NCI-H146 (cell line): Measurements from ENCODE around the gene KCNJ18.
"Not testable (repeated sequence)": the region's sequence is repeated elsewhere in the genome, so short reads cannot be mapped to it uniquely, and the experiment has no call there.

Source experiments
- DNase-seq: peaks from one replicate; lab custom pipeline; 2025; lab: John Stamatoyannopoulos, UW

The KCNJ18 gene

DNA sequence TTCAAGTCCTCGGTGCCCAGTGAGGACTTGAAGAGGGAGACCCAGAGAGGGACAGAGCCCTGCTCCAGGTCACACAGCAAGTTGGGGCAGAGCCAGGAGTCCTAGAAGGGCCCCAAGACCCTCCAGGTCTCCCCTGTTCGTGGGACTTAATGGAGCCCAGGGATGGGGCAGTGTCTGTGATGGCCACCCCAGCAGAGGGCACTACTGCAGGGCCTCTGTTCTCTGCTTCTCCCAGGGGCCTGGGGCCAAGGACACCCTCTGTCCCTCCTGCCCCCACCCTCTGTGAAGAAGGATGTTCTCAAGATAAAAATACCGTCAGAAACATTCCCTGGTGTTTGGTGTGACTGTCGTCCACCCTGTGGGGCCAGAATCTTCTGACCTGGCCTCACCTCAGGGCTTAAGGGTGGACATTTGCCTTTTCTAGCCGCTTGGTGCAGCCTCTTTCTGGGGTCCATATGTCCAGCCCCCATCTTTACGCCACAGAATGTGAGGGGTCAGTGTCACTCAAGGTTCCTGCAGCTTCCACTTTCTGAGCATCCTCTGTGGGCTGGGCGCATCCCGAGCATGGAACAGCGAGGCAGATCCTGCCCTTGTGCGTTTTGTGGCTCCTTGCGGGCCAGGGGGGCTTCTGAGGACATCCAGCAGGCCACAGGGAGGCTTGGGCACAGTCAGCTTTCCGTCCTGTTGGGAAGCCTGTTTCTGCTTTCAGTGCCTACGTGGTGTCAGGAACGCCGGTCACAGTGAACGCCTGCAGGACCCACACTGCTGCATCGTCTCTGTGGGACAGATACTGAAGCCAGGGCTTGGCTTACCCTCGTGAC, at the start of gene KCNJ18:
TSS of gene KCNJ18 (plus strand) at position 641 of the 821 bp plus-strand sequence. CDS start 10,264 bp downstream, outside the sequence.
- DNase-seq = not testable (repeated sequence)

GRCh38 chr17:21648125-21648524, 44.2 kb upstream of the KCNJ18 start:
- DNase-seq = not testable (repeated sequence)

- not testable (repeated sequence) for DNase-seq
These were observed 42.3 kb upstream of the KCNJ18 start for GRCh38 chr17:21650043-21650442.

- not testable (repeated sequence) for DNase-seq
These were observed 40.3 kb upstream of the KCNJ18 start for GRCh38 chr17:21652049-21652448.

DNA sequence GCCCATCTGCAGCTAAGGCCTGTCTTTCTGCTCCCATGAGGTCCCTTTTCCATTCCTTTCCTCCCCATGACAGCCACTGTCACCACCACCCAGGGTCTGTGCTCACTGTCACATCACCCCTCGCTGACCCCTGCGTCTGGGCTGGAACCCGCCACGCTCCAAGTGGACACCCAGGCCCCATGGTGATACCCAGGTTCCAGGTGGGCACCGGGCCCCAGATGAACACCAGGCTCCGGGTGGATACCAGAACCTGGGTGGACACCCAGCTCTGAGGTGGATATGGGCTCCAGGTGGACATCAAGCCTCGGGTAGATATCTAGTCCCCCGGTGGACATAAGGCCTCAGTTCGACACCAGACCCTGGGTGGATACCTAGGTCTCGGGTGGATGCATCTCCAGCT, 39.1 kb upstream of the KCNJ18 start:
- not testable (repeated sequence) for DNase-seq

DNA sequence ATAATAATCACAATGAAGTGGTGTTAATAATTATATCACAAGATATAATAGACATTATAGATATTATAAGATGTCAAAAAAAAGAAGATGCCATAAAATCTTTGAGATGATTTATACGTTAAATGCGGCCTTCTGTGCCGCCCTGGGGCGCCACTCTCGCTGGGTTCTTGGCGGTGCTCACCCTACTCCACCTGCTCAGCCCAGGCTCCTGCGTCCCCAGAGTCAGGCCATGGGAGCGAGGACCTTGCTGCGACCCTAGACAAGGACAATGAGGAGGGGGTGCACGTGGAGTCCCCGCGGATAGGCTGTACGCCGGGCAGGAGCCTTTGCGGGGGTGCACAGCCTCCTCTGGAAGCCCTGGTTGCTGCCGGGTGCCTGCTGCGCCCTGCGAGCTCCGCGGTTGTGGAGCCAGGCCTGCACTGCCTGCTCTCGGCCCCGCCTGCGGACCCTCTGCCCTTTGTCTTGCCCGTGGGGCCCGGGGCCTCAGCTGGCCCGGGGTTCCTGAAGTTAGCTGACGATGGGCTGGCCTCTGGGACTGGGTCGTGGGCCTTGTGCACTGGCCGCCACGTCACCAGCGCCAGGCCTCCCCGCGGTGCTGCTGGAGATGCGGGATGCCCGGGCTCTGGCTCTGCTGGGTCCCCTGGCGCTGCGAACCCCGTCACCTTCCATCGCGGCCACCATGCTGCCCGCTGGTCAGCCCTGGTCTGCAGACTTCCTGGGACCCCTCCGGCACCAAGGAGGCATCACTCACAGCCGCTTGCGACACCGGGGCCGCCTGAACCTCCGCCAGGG, 35.6 kb upstream of the KCNJ18 start:
- not testable (repeated sequence) for DNase-seq

- not testable (repeated sequence) for DNase-seq
These were observed 32.7 kb upstream of the KCNJ18 start for GRCh38 chr17:21659635-21660034.

DNA sequence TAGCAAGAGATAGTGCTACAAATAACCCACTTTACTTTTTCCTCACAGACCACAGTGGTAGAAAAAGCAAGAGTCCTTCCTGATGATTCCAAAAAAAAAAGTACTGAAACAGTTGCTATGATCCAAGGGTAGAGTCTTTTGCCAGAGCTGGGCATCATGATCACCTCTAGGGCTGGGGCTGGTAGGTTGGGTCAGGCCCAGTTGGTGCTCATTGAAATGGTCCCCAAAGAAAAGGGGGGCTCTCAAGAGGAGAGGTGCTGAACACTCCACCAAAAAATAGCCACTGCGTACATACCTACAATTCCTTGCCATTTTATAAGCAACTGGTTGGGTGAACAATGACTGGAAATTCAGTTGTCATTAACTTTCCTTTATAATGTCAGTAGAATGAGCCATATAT, 30.9 kb upstream of the KCNJ18 start:
- DNase-seq = not testable (repeated sequence)

DNA sequence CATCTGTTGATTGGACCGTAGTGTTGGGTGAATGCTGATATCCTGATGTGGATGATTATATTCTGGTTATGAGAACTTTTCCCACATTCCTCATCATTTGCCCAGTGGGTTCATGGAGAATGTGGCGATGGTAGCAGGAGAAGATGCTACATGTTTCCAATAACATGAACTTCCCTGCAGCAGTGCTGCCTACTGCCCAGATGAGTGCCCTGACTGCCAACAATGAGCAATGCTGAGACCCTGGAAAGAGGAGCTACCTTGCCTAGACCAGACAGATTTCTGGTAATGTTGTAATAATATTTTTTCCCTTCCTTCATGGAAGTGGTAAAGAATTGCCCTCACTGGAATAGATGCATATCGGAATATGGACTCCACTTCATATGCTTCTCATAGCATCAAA, 29.2 kb upstream of the KCNJ18 start:
- DNase-seq = not testable (repeated sequence)

DNA sequence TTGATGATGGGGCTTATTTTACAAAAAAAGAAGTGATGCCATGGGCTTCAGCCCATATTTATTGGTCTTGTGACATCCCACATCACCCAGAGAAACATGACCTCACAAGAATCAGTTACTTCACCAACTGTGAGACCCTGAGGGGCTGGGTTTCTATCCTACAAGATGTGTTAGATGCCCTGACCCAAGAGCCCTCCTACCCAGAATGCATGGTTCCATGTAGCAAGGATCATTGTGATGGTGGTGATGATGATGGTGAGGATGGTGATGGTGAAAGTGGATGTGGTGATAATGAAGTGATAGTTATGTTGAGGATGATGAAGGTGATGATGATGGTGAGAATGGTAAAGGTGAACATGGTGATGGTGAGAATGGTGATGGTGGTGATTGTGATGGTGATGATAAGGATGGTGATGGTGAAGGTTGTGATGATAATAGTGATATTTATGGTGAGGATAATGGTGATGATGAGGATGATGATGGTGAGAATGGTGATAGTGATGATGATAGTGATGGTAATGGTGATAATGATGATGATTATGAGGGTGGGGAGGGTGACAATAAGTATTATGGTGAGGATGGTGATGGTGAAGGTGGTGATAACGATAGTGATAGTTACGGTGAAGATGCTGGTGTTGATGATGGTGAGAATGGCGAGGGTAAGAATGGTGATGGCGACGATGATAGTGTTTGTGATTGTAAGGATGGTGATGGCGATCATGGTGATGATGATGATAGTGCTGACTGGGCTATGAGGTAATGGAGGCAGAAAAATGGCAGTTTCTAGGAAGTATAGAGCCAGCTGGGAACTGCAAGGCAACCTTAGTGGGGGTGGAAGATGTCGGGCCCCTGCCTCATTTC, 28.5 kb upstream of the KCNJ18 start:
- not testable (repeated sequence) for DNase-seq

DNA sequence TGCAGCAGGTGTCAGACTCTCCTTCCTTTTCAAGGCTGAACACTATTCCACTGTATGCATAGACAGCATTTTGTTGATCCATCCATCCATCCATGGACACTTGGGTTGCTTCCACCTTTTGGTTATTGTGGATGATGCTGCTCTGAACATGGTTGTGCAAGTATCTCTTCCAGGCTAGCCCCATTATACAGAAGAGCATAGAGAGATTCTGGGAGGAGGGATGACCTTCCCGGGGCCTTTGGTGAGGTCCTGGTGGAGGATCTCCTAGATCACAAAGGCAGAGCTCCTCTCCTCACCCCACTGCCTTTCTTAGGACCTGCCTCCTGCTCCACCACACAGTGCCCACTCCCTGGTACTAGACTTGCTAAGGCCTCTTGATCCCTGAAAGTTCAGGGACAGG, 27.2 kb upstream of the KCNJ18 start:
- not testable (repeated sequence) for DNase-seq

DNA sequence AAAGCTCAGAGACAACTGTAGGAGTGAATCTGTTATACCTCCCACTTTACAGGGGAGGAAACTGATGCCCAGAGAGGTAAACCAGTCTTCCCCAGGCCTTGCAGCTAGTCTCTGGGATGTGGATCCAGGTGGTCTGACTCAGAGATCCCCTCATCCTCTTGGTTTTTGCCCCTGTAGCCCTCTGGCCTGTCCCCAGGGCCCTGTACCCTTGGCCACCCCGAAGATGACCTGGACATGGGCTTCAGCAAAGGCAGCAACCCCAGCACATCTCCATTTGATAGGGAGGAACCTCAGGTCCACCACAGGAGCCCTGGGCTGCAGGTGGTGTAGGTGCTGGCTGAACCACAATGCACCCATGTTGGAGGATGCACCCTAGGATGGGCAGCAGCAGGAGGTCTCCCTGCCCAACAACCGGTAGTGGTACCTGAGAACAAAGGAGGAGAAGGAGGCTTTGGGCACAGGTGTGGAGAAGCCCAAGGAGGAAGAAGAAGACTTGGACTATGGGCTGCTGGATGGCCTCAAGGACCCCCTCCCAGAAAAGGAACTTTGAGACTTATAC, 26.3 kb upstream of the KCNJ18 start:
- DNase-seq = not testable (repeated sequence)

GRCh38 chr17:21666711-21667412, 25.5 kb upstream of the KCNJ18 start:
- not testable (repeated sequence) for DNase-seq

- not testable (repeated sequence) for DNase-seq
These were observed 24.8 kb upstream of the KCNJ18 start for GRCh38 chr17:21667413-21668117.

GRCh38 chr17:21668118-21668488, 24.2 kb upstream of the KCNJ18 start:
- not testable (repeated sequence) for DNase-seq

DNA sequence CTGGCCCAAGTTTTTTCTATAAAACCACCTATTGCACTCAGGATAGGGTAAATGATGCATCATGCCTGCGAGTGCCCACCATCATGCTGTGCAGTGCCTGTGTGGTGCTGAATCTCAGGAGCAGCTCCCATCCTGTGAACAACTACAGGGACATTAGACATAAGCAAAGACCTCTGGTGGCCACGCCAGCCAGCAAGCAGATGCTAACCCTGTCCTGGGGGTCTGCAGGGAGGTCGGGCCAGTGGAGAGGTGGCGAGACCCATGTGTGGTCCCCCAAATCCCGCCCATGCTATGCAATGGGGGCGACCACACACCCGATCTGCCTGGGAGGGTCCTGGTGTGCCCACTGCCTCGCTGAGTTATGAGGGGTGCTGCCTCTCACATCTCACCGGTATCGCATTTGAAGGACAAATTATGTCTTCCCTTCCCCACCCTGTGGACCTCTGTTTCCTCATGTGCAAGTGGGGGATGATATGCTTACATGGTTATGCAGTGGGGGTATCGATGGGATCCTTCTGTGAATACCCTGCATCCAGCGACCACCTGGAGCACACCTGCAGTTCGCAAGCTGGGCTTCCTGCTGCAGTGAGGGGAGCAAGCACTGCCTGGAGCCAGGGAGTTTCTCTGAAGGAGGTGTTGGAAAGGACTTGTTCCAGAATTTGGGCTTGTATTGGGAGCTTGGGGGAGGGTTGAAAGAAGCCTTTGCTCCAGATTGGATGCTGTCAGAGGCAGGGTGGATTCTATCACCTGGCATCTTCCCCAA, 23.4 kb upstream of the KCNJ18 start:
- not testable (repeated sequence) for DNase-seq

GRCh38 chr17:21669616-21670360, 22.5 kb upstream of the KCNJ18 start:
- not testable (repeated sequence) for DNase-seq

GRCh38 chr17:21670361-21671155, 21.8 kb upstream of the KCNJ18 start:
- not testable (repeated sequence) for DNase-seq
